Heart left ventricle (tissue), 16 donors: ENCODE results near the gene PPIF. TPM values are rescaled to one million over a fixed set of nuclear protein-coding genes. Genes with fewer than 3 reads are reported as not detected.

Experiments
- ATAC-seq, 4 donors: fragments of 200-7000 bp; cut with Tn5 transposase; one replicate each; pipeline ENCODE4 v1.9.1; 2020 to 2022; ENCODE audit warnings: moderate library complexity in 4 of 4, mild to moderate bottlenecking in 3 of 4, moderate number of reproducible peaks in 1 of 4
- DNase-seq, 5 donors: peaks; one replicate each; pipeline ENCODE4 v3.0.0-alpha.2; 2020
- H3K27ac ChIP-seq, 12 donors: fragments of 200-600 bp; sonication (generic) in 4 of 12; one replicate each; pipeline versions ENCODE4 v1.5.0 to v1.8.0; 2016 to 2022; ENCODE audit warnings: mild to moderate bottlenecking in 2 of 12
- H3K27me3 ChIP-seq, 9 donors: fragments of 200-600 bp; sonication (generic) in 2 of 9; one replicate each; pipeline versions ENCODE4 v1.5.1 to v1.8.0; 2016 to 2022; ENCODE audit warnings: mild to moderate bottlenecking in 3 of 9
- H3K36me3 ChIP-seq, 9 donors: fragments of 200-600 bp; sonication (generic) in 2 of 9; one replicate each; pipeline versions ENCODE4 v1.5.0 to v1.8.0; 2018 to 2022; ENCODE audit warnings: mild to moderate bottlenecking in 2 of 9
- H3K4me1 ChIP-seq, 12 donors: fragments of 200-600 bp; sonication (generic) in 4 of 12; one replicate each; pipeline versions ENCODE4 v1.5.0 to v1.8.0; 2016 to 2022; ENCODE audit warnings: mild to moderate bottlenecking in 3 of 12
- H3K4me3 ChIP-seq, 12 donors: fragments of 200-600 bp; sonication (generic) in 4 of 12; one replicate each; pipeline versions ENCODE4 v1.5.0 to v1.8.0; 2017 to 2022; ENCODE audit warnings: mild to moderate bottlenecking in 9 of 12, moderate library complexity in 4 of 12
- H3K9me3 ChIP-seq, 12 donors: fragments of 200-600 bp; sonication (generic) in 4 of 12; one replicate each; pipeline versions ENCODE4 v1.5.0 to v1.8.0; 2016 to 2022; ENCODE audit warnings: mild to moderate bottlenecking in 1 of 12
- POLR2A ChIP-seq, 2 donors: fragments of 450-650 bp; IDR thresholded peaks; one replicate each; pipeline ENCODE4 v1.6.1; 2017; ENCODE audit warnings: antibody characterized with exemption in 2 of 2, mild to moderate bottlenecking in 2 of 2, moderate library complexity in 2 of 2
- WGBS, 4 donors: extraction: QIAGEN DNeasy Blood & Tissue Kit in 2 of 4; methylation state at CpG; one replicate each; pipeline versions ENCODE4 v1.1.5 to v1.1.7; 2013 to 2018; 5-methylcytosine and 5-hydroxymethylcytosine counted together
- intact Hi-C, 10 donors: fragments of 100-400 bp; cut with DNase I; formaldehyde crosslinking; loops; one replicate each; pipeline versions ENCODE4 v1.11.1 to v1.14.2; 2022
- polyA plus RNA-seq, 2 donors: library from polyadenylated mRNA; stranded (reverse); fragments of 200-250 nt; gene quantifications; one replicate each; pipeline ENCODE4 v1.2.3, GENCODE V29; 2013
- total RNA-seq, 9 donors: library from RNA; depleted of rRNA in 2 of 9; stranded (reverse); fragments of >200 nt in 2 of 9; fragmentation: NEBNext Ultra II Directional in 3 of 9; extraction: Animal tissue kit (Norgen Biotek cat#: 25700) in 3 of 9; gene quantifications; one replicate each; pipeline versions ENCODE4 v1.1.0 to v1.2.4, GENCODE V29; 2016 to 2023
- TF ChIP-seq, protein P1 (sequence below), 12 donors: fragments of 200-600 bp; sonication (generic) in 4 of 12; IDR thresholded peaks; one replicate each; pipeline versions ENCODE4 v1.5.0 to v1.8.0; 2018 to 2022; ENCODE audit warnings: antibody characterized with exemption in 12 of 12, mild to moderate bottlenecking in 5 of 12
- donor health status: ischemic (EF 13 %, LVEDD 7.1; RV severe dilation, severe dysfunction).
- donor health status: healthy with polysubstance abuse.
- donor health status: DM: no; HTN: yes; CAD: no.
- donor health status: DM: no; HTN: no; CAD: no.
- donor health status: ischemic (EF 25% LVEDD 6.9; RV normal size, moderate dysfunction).
- donor health status: ischemic (EF 25% LVEDD 5.7; RV mildly dilated, moderate dysfunction).
- donor health status: healthy.
- donor health status: DM: yes; HTN: yes; CAD: no.
- donor health status: ischemic (EF 35%, LVEDD 5.7; RV mildly dilated, moderate dysfunction).
- donor health status: nonischemic (EF 11% LVEDD 7.7; RV severe dilation, severe dysfunction).
- donor health status: DM: yes; HTN: yes; CAD: no.
- donor health status: PGD.
- donor health status: ischemic (EF 29% LVEDD 5.4; RV normal size, mild dysfunction).
- donor health status: nonischemic (EF 23%, LVEDD 6.1; RV moderate dilation, normal function).

PPIF gene
- total and polyA plus RNA-seq, 11 donors = 82.8 to 193 (median 128) TPM

DNA sequence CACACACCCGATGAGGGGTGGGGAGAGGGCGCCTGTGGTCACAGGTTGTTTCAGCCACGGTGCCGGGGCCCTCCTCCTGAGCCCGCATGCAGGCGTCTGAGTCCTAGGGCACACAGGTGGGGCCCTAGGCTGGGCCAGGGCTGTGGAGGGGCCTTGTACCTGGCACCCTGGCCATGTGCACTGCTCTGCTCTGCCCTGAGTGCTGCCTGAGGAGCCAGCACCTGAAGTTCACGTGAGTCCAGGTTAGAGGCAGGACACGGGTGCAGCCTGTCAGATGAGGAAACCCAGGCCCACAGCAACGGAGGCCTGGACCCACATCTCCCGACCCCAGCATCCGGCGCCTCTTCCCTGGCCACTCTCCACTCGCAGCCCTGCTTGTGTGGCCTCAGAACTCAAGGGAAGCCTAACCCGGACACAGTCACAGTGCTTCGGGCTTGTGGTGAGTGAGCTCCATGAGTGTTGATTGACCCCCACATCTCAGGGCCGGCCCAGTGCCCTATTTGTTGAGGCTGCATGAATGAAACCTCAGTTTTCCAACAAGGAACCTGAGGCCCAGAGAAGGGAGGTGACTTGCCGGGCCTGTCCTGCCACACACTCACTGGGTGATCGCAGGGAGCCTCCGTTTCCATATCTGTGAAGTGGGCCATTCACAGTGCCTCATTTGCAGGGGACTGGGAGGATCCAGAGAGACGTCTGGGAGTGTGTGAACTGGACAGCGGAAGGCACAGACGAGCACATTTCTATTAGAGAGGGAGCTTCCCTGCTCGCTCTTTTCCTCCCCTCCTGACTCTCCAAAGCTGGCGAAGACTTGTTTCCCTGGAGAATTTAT, 39.6 kb downstream of the PPIF start:
- Histone ChIP-seq H3K9me3 (no peaks in the 10 kb centered on the region), H3K27ac (peak overlapping the region in 2 of 12 donors; percentile 33 to 83), H3K4me1 (peaks cover 8 to 52% (median 30%) of the 10 kb centered on the region in 12 donors), H3K4me3 (no peak overlapping the region), H3K27me3 (no peaks in the 10 kb centered on the region), H3K36me3 (peaks cover 0 to 61% (median 33%) of the 10 kb centered on the region in 9 donors)
- TF ChIP-seq POLR2A (IDR thresholded peaks at IDR 0.05) = no peak
- TF ChIP-seq, protein P1, sequence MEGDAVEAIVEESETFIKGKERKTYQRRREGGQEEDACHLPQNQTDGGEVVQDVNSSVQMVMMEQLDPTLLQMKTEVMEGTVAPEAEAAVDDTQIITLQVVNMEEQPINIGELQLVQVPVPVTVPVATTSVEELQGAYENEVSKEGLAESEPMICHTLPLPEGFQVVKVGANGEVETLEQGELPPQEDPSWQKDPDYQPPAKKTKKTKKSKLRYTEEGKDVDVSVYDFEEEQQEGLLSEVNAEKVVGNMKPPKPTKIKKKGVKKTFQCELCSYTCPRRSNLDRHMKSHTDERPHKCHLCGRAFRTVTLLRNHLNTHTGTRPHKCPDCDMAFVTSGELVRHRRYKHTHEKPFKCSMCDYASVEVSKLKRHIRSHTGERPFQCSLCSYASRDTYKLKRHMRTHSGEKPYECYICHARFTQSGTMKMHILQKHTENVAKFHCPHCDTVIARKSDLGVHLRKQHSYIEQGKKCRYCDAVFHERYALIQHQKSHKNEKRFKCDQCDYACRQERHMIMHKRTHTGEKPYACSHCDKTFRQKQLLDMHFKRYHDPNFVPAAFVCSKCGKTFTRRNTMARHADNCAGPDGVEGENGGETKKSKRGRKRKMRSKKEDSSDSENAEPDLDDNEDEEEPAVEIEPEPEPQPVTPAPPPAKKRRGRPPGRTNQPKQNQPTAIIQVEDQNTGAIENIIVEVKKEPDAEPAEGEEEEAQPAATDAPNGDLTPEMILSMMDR (IDR thresholded peaks at IDR 0.05) = no peak
- ATAC-seq = no peak
- 70 to 81% (median 77%) methylated on average over 17 to 24 of the region's 24 CpGs for WGBS, 4 donors
- intact Hi-C loops = loop anchor here in 1 of 10 donors (10.0 kb wide), 1 partner anchor 58 kb away; the partner anchor contains the start of gene ZCCHC24
- peak in 4 of 5 donors; percentile 6 to 55 (median 20) for DNase-seq

DNA sequence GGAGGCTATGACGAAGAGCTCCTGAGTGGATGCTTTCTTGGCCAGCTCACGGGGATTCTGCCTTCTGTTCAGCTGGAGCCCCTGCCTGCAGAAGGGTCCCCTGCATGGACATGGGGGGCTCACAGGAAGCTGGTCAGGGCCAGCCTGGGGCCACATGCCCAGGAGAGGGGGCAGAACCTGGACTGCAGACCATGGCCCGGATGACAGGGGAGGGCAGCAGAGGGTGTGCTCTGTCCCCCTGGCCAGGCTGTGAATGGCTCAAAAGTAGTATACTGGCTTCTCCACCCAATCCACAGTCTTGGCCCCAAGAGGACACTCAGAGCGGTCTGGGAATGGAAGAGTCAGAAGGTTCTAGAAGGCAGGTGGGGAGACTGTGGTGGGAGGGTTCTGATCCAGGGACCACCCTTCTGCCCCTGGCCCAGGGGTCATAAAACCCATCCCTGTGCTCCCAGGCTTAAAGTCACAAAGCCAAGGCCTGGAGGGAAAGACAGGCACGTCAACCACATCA, 40.3 kb downstream of the PPIF start:
- ATAC-seq (no peak), DNase-seq (peak in 1 of 5 donors; percentile 7)
- Histone ChIP-seq H3K27me3 (no peaks in the 10 kb centered on the region), H3K9me3 (no peaks in the 10 kb centered on the region), H3K27ac (peak overlapping the region in 2 of 12 donors; percentile 41 to 83), H3K4me3 (no peak overlapping the region), H3K4me1 (peaks cover 2 to 52% (median 27%) of the 10 kb centered on the region in 12 donors), H3K36me3 (peaks cover 0 to 59% (median 33%) of the 10 kb centered on the region in 9 donors)
- TF ChIP-seq POLR2A (IDR thresholded peaks at IDR 0.05) = no peak
- TF ChIP-seq, protein P1 (IDR thresholded peaks at IDR 0.05) = no peak
- 78 to 95% (median 79%) methylated on average over 5 of the region's 5 CpGs for WGBS, 4 donors
- intact Hi-C loops = loop anchor here in 1 of 10 donors (10.0 kb wide), 1 partner anchor 57 kb away; the partner anchor contains the start of gene ZCCHC24

DNA sequence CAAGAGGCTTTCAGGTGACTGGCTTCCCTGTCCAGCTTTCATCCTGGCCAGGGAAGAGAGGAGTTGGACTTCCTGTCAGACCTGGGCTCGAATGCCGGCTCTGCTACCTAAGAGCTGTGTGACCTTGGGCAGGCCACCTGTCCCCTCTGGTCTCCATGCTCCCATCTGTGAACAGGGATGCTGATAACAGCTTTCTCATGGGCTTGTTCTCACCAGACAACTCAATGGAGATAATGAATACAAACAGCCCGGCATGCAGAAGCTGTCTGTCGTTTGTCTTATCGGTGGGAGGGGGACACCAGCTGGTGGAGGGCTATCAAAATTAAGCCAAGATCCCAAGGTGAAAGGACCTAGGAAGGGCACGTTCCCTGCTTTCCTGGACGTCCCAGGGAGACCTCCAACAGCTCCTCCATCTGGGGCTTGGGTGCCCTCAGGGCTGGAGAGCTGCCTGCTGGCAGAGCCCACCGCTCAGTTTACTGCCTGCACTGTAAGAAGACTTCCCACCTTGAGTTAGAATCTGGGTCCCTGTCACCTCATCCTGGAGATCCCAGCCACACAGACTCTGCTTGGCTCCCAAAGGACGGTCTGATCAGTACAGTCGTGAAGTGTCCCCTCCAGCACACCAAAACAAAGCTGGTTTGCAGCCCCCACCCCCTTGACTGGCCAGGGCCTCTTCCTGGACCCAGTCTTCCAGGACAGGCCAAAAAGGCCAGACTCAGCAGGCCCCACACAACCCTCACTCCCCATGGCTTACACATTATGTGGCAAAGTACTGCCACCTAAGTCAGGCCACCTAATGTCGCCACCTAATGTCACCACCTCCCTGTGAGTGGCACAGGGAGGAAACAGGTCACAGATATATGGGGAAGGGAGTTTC, 40.9 kb downstream of the PPIF start:
- peak overlapping the region in 9 of 12 donors; percentile 28 to 83 (median 43) for H3K27ac ChIP-seq
- H3K27me3 ChIP-seq = no peaks in the 10 kb centered on the region
- H3K9me3 ChIP-seq = no peaks in the 10 kb centered on the region
- peaks cover 0 to 65% (median 33%) of the 10 kb centered on the region in 9 donors for H3K36me3 ChIP-seq
- DNase-seq = peak in 4 of 5 donors; percentile 5 to 40 (median 16)
- ATAC-seq = peak in 1 of 4 donors; percentile 1
- TF ChIP-seq POLR2A (IDR thresholded peaks at IDR 0.05) = no peak
- TF ChIP-seq, protein P1 (IDR thresholded peaks at IDR 0.05) = no peak
- H3K4me1 ChIP-seq = peaks cover 0 to 54% (median 27%) of the 10 kb centered on the region in 12 donors
- intact Hi-C loops = loop anchor here in 1 of 10 donors (10.0 kb wide), 1 partner anchor 57 kb away; the partner anchor contains the start of gene ZCCHC24
- H3K4me3 ChIP-seq = no peak overlapping the region
- 61 to 71% (median 69%) methylated on average over 10 to 11 of the region's 11 CpGs for WGBS, 4 donors
